Effector memory CD8-positive, alpha-beta T cell (primary cell): ENCODE data around the gene GRK2.

Experiments
- ATAC-seq: fragments of 150-1000 bp; cut with Tn5 transposase; replicated peaks from 2 replicates; pipeline ENCODE4 v1.10.0; 2021; ENCODE audit warnings: mild to moderate bottlenecking, moderate library complexity
- DNase-seq, 3 experiments: peaks; one replicate each; pipeline ENCODE4 v3.0.0; 2021
- H3K27ac Mint-ChIP-seq, 2 donors: one replicate each; pipeline ENCODE4 v1.8.0; 2022; ENCODE audit warnings: mild to moderate bottlenecking in 2 of 2, mixed read lengths in 2 of 2, moderate library complexity in 2 of 2
- H3K27me3 Mint-ChIP-seq, 2 donors: one replicate each; pipeline ENCODE4 v1.8.0; 2022; ENCODE audit warnings: mixed read lengths in 2 of 2
- H3K36me3 Mint-ChIP-seq: one replicate; pipeline ENCODE4 v1.8.0; 2022; ENCODE audit warnings: mild to moderate bottlenecking, moderate library complexity, mixed read lengths; ENCODE audit not compliant: insufficient read depth
- H3K4me1 Mint-ChIP-seq, 2 donors: one replicate each; pipeline ENCODE4 v1.8.0; 2022; ENCODE audit warnings: low read depth in 2 of 2, mixed read lengths in 2 of 2
- H3K4me3 Mint-ChIP-seq, 2 donors: one replicate each; pipeline ENCODE4 v1.8.0; 2022; ENCODE audit warnings: mild to moderate bottlenecking in 2 of 2, mixed read lengths in 2 of 2, moderate library complexity in 2 of 2
- H3K9me3 Mint-ChIP-seq, 2 donors: one replicate each; pipeline ENCODE4 v1.8.0; 2022; ENCODE audit warnings: mixed read lengths in 2 of 2

Gene GRK2

GRCh38 chr11:67285541-67286498 lies 19.5 kb downstream of the GRK2 start:
- Mint-ChIP-seq H3K4me1 (peaks cover 31 to 37% of the 10 kb centered on the region in 2 donors), H3K36me3 (peaks cover 93% of the 10 kb centered on the region), H3K27ac (peak overlapping the region; percentile 99), H3K9me3 (no peaks in the 10 kb centered on the region), H3K27me3 (no peaks in the 10 kb centered on the region), H3K4me3 (peak overlapping the region; percentile 85 to 88)
- peak; percentile 54 to 74 (median 68) for DNase-seq
- peak; percentile 30 for ATAC-seq

GRCh38 chr11:67286621-67287333 lies 20.5 kb downstream of the GRK2 start:
- peak overlapping the region; percentile 99 for H3K27ac Mint-ChIP-seq
- ATAC-seq (no peak), DNase-seq (no peak)
- H3K36me3 Mint-ChIP-seq, result peaks cover 93% of the 10 kb centered on the region
- H3K9me3 Mint-ChIP-seq, result no peaks in the 10 kb centered on the region
- H3K4me3 Mint-ChIP-seq, result peak overlapping the region; percentile 85 to 88
- peaks cover 31 to 44% of the 10 kb centered on the region in 2 donors for H3K4me1 Mint-ChIP-seq
- H3K27me3 Mint-ChIP-seq, result no peaks in the 10 kb centered on the region

GRCh38 chr11:67287355-67288197 lies 21.3 kb downstream of the GRK2 start:
- peak overlapping the region; percentile 85 to 88 for H3K4me3 Mint-ChIP-seq
- ATAC-seq (peak; percentile 13), DNase-seq (peak in 1 of 3 experiments; percentile 50)
- H3K27me3 Mint-ChIP-seq, result no peaks in the 10 kb centered on the region
- H3K36me3 Mint-ChIP-seq, result peaks cover 93% of the 10 kb centered on the region
- peak overlapping the region; percentile 99 for H3K27ac Mint-ChIP-seq
- H3K9me3 Mint-ChIP-seq, result no peaks in the 10 kb centered on the region
- H3K4me1 Mint-ChIP-seq, result peaks cover 30 to 49% of the 10 kb centered on the region in 2 donors

GRCh38 chr11:67288198-67288451 lies 21.9 kb downstream of the GRK2 start:
- Mint-ChIP-seq H3K4me1 (peaks cover 35 to 55% of the 10 kb centered on the region in 2 donors), H3K27ac (peak overlapping the region; percentile 99), H3K36me3 (peaks cover 92% of the 10 kb centered on the region), H3K9me3 (no peaks in the 10 kb centered on the region), H3K4me3 (peak overlapping the region; percentile 85 to 88), H3K27me3 (no peaks in the 10 kb centered on the region)
- ATAC-seq (no peak), DNase-seq (no peak)

- Mint-ChIP-seq H3K9me3 (no peaks in the 10 kb centered on the region), H3K27me3 (no peaks in the 10 kb centered on the region), H3K4me3 (peak overlapping the region; percentile 85 to 88), H3K4me1 (peaks cover 37 to 55% of the 10 kb centered on the region in 2 donors), H3K27ac (peak overlapping the region; percentile 99), H3K36me3 (peaks cover 88% of the 10 kb centered on the region)
- peak; percentile 87 to 89 (median 88) for DNase-seq
- peak; percentile 61 for ATAC-seq
Measured at GRCh38 chr11:67288452-67289225, 22.4 kb downstream of the GRK2 start.

GRCh38 chr11:67289226-67289650 lies 23.0 kb downstream of the GRK2 start, which contains the start of gene ANKRD13D:
Gene ANKRD13D (plus strand): TSS chr11:67289303. CDS start chr11:67289461, 158 bp downstream.
- Mint-ChIP-seq H3K27ac (peak within 1 kb of the TSS; percentile 99), H3K27me3 (no peaks in the 10 kb centered on the region), H3K9me3 (no peaks in the 10 kb centered on the region), H3K36me3 (peaks cover 85% of the 10 kb centered on the region), H3K4me3 (peak within 1 kb of the TSS; percentile 88 to 93), H3K4me1 (peaks cover 41 to 55% of the 10 kb centered on the region in 2 donors)
- ATAC-seq (peak; percentile 37), DNase-seq (no peak)

GRCh38 chr11:67289651-67290479 lies 23.6 kb downstream of the GRK2 start:
- Mint-ChIP-seq H3K27me3 (no peaks in the 10 kb centered on the region), H3K4me1 (peaks cover 41 to 55% of the 10 kb centered on the region in 2 donors), H3K27ac (peak overlapping the region; percentile 90 to 91), H3K9me3 (no peaks in the 10 kb centered on the region), H3K4me3 (peak overlapping the region; percentile 84 to 93), H3K36me3 (peaks cover 85% of the 10 kb centered on the region)
- ATAC-seq, result no peak
- DNase-seq, result no peak

- peak overlapping the region; percentile 77 to 91 for H3K27ac Mint-ChIP-seq
- H3K9me3 Mint-ChIP-seq, result peaks cover 0 to under 1% of the 10 kb centered on the region in 2 donors
- ATAC-seq (no peak), DNase-seq (no peak)
- peaks cover 85% of the 10 kb centered on the region for H3K36me3 Mint-ChIP-seq
- H3K27me3 Mint-ChIP-seq, result no peaks in the 10 kb centered on the region
- peaks cover 41 to 54% of the 10 kb centered on the region in 2 donors for H3K4me1 Mint-ChIP-seq
- H3K4me3 Mint-ChIP-seq, result peak overlapping the region; percentile 84 to 93
Measured at GRCh38 chr11:67290801-67291200, 24.5 kb downstream of the GRK2 start.

GRCh38 chr11:67291481-67292381 lies 25.5 kb downstream of the GRK2 start:
- DNase-seq (no peak), ATAC-seq (no peak)
- peaks cover 85% of the 10 kb centered on the region for H3K36me3 Mint-ChIP-seq
- H3K27me3 Mint-ChIP-seq, result no peaks in the 10 kb centered on the region
- H3K4me3 Mint-ChIP-seq, result peak overlapping the region; percentile 84 to 93
- peaks cover under 1 to 10% of the 10 kb centered on the region in 2 donors for H3K9me3 Mint-ChIP-seq
- peaks cover 40 to 46% of the 10 kb centered on the region in 2 donors for H3K4me1 Mint-ChIP-seq
- H3K27ac Mint-ChIP-seq, result peak overlapping the region; percentile 78 to 91

- DNase-seq (no peak), ATAC-seq (no peak)
- H3K27me3 Mint-ChIP-seq, result no peaks in the 10 kb centered on the region
- peaks cover 85% of the 10 kb centered on the region for H3K36me3 Mint-ChIP-seq
- H3K4me3 Mint-ChIP-seq, result peak overlapping the region; percentile 37 to 51
- H3K4me1 Mint-ChIP-seq, result peaks cover 35 to 37% of the 10 kb centered on the region in 2 donors
- peak overlapping the region; percentile 78 to 87 for H3K27ac Mint-ChIP-seq
- H3K9me3 Mint-ChIP-seq, result peaks cover 3 to 11% of the 10 kb centered on the region in 2 donors
Measured at GRCh38 chr11:67292671-67293070, 26.4 kb downstream of the GRK2 start.

GRCh38 chr11:67293090-67293489 lies 26.8 kb downstream of the GRK2 start:
- Mint-ChIP-seq H3K4me1 (peaks cover 30 to 35% of the 10 kb centered on the region in 2 donors), H3K27ac (peak overlapping the region; percentile 78 to 87), H3K27me3 (no peaks in the 10 kb centered on the region), H3K4me3 (peak overlapping the region; percentile 37 to 51), H3K36me3 (peaks cover 85% of the 10 kb centered on the region), H3K9me3 (peaks cover 3 to 11% of the 10 kb centered on the region in 2 donors)
- peak; percentile 15 for ATAC-seq
- DNase-seq, result peak in 1 of 3 experiments; percentile 38
